GM19467 (cell line): Measurements from ENCODE around the gene RNF157.
"Not testable (repeated sequence)": the region's sequence is repeated elsewhere in the genome, so short reads cannot be mapped to it uniquely, and the experiment has no call there.

ENCODE experiments used
- ATAC-seq: cut with Tn5 transposase; IDR thresholded peaks from one replicate; pipeline ENCODE4 v1.9.1; 2021; ENCODE audit warnings: mild to moderate bottlenecking, moderate library complexity; ENCODE audit not compliant: unreplicated experiment

RNF157 gene

GRCh38 chr17:76270770-76271668 is 30.7 kb upstream of the RNF157 start:
- no peak for ATAC-seq

GRCh38 chr17:76270127-76270592 is 29.9 kb upstream of the RNF157 start:
- ATAC-seq: no peak

- no peak for ATAC-seq
Observed at GRCh38 chr17:76268991-76269981, 29.0 kb upstream of the RNF157 start.

GRCh38 chr17:76268015-76268749 is 27.9 kb upstream of the RNF157 start:
- ATAC-seq: no peak

- ATAC-seq: not testable (repeated sequence)
Observed at GRCh38 chr17:76267581-76268001, 27.3 kb upstream of the RNF157 start.

- ATAC-seq: no peak
Observed at GRCh38 chr17:76267051-76267576, 26.8 kb upstream of the RNF157 start.

- no peak for ATAC-seq
Observed at GRCh38 chr17:76266244-76266938, 26.1 kb upstream of the RNF157 start.

- ATAC-seq: no peak
Observed at GRCh38 chr17:76265624-76266243, 25.4 kb upstream of the RNF157 start.

- ATAC-seq: peak; percentile 65
Observed at GRCh38 chr17:76264755-76265623, 24.7 kb upstream of the RNF157 start, which contains the start of gene UBALD2. TSS of gene UBALD2 (plus strand) at chr17:76265348. CDS start at chr17:76265506, 158 bp downstream.

GRCh38 chr17:76264425-76264754 is 24.1 kb upstream of the RNF157 start:
- no peak for ATAC-seq

- no peak for ATAC-seq
Observed at GRCh38 chr17:76263896-76264295, 23.6 kb upstream of the RNF157 start.

GRCh38 chr17:76262732-76263344 is 22.5 kb upstream of the RNF157 start:
- no peak for ATAC-seq

- no peak for ATAC-seq
Observed at GRCh38 chr17:76261421-76262215, 21.3 kb upstream of the RNF157 start.

GRCh38 chr17:76260669-76261068 is 20.4 kb upstream of the RNF157 start:
- ATAC-seq: no peak

- ATAC-seq: no peak
Observed at GRCh38 chr17:76260220-76260619, 19.9 kb upstream of the RNF157 start.

GRCh38 chr17:76256430-76257050 is 16.2 kb upstream of the RNF157 start:
- ATAC-seq: not testable (repeated sequence)
